ENCODE measurements around the gene ADAMTS2.

The ADAMTS2 gene

GRCh38 chr5:179132586-179133355 lies 212.5 kb downstream of the ADAMTS2 start:
- no peak for DNase-seq

DNA sequence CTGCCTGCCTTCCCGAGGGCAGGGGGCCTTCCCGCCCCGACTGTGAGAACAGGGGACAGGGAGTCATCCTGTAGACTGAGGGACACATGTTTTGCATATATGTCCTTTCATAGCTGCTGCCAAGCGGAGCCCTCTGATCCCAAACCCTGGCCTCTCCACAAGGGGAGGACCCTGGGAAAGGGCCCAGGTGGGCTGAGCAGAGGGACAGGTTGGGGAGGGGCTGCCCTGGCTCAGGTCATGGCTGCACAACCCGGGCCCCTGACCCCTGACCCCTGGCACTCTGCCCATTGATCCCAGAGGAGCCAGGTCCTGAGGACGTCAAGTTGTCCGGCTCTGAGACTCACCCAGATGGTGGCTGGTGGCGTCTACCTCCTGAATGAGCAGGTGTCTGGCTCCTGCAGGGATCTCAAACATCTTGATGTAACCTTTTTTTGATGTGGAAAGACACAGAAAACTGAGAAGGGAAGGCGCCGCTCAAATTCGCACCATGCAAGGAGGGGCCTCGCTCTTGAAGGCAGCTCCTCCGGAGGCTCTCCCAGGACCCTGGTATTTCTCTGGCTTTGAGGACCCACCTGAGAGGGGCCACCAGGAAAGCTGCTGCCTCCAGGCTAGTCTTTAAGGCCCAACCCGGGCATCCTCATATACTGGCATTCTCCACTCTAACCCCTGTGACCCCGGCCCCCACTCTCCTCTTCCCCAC lies 213.2 kb downstream of the ADAMTS2 start:
- DNase-seq, result no peak

DNA sequence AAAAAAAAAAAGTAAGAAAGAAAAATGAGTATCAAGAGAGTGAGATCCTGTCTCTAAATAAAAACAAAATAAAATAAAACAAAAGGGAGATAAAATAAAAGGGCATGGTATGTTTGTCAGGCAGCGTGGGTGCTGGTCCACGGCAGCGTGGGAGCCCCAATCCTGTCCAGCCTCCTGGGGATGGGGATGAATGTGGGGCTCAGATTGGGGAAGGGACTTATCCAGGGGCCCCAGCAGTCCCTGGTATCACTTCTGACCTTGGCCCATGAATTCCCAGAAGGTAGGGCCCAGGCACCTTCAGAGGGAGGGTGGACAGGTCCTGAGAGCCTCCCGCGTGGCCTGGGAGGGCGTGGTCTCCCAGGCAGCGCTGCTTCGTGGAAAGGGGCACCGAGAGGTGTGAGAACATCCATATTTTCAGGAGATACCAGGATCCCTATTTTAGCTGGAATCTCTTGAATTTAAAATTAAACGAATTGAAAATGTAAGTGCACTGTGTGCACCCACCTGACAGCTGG lies 213.9 kb downstream of the ADAMTS2 start:
- no peak for DNase-seq

- DNase-seq, result no peak
These were observed 215.1 kb downstream of the ADAMTS2 start for GRCh38 chr5:179130101-179130681.

GRCh38 chr5:179129607-179130071 lies 215.6 kb downstream of the ADAMTS2 start:
- DNase-seq, result no peak

DNA sequence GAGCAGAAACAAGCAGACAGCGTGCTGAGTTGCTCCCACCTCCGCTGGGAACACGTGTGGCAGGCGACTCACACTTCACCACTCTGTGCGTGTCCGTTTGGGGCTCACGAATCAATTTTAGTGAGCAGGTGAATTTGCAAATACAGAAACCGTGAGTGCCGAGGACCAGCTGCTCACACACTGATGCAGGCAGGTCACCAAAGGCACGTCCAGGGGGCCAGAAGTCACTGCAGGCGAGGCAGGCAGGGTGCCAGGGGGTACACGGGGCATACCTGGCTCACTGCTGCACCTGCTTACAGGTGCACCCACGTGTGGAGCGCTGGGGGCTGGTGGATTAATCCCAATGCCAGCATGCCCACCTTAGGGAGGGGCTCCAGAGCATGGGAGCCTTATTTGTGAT lies 216.3 kb downstream of the ADAMTS2 start:
- DNase-seq, result no peak

- no peak for DNase-seq
These were observed 217.3 kb downstream of the ADAMTS2 start for GRCh38 chr5:179128041-179128365.

- no peak for DNase-seq
These were observed 217.9 kb downstream of the ADAMTS2 start for GRCh38 chr5:179127136-179128040.

- DNase-seq, result no peak
These were observed 218.7 kb downstream of the ADAMTS2 start for GRCh38 chr5:179126506-179126991.

DNA sequence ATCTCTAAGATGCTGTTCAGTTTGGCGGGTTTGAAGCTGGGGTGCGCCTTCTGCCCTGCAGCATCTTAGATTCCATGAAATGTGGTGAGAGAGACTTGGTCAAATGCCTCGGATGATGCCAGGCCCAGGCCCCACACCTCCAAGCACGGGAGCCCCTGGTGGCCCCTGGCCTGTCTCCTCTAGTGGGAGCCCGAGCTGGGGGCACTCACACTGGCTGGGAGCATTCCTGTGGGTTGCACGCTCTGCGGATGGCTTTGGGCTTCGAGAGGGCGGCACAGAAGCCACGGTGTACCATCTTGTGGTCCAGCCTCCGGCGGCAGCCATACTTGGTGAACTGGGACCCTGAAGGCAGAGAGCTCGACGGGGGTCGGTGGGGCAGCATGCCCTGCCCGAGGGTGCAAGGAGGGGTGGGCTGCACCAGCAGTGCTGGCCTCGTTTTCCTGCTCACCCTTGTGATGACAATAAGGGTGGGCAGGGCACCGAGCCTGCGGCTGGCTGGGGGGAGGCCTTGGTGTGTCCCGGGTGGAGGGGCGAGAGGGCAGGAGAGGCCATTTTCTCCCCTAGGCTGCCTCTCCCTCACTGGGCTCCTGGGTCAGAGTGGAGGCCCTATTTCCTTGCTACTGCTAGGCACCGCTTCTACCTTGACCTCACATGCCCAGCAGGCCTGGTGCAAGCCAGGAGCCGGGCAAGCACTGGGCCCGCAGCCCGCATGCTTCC lies 219.3 kb downstream of the ADAMTS2 start:
- DNase-seq, result no peak

DNA sequence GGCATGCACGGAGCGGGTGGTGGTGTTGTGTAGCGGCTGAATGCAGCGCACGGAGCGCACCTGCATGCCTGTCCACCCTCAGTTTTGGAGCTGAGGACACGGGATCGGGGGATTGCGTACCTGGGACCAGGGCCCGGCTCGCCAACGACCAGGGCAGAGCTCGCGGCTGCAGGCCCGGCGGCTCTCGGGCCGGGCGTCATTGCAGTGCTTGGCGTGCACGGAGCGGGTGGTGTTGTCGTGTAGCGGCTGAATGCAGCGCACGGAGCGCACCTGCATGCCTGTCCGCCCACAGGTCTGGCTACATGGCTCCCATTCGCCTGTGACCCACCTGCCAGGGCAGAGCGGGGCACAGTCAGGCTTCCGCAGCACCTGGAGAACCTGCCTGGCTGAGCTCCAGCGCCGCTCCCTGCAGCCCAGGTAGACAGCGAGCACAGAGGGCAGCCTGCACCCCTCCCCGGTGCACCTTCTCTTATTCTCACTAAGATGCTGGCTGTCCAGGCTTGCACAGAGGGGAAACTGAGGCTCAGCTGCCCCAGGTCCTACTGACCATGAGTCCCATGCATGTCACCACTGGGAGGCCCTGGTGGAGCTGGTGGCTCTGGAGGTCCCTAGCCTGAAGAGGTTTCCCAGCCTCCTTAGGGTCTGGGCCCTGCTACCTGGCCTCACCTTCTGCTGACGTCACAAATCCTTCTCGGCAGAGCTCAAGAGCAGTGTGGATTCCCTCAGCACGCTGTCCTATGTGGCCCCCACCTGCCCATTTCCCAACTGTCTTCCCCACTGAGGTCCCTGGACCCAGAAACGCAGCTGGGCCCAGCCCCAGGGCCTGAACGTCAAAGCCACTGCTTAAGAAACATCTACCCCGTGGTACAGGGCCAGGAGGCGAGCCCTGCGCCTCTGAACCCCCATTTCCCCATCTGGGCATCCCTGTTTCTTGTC lies 220.1 kb downstream of the ADAMTS2 start:
- no peak for DNase-seq

DNA sequence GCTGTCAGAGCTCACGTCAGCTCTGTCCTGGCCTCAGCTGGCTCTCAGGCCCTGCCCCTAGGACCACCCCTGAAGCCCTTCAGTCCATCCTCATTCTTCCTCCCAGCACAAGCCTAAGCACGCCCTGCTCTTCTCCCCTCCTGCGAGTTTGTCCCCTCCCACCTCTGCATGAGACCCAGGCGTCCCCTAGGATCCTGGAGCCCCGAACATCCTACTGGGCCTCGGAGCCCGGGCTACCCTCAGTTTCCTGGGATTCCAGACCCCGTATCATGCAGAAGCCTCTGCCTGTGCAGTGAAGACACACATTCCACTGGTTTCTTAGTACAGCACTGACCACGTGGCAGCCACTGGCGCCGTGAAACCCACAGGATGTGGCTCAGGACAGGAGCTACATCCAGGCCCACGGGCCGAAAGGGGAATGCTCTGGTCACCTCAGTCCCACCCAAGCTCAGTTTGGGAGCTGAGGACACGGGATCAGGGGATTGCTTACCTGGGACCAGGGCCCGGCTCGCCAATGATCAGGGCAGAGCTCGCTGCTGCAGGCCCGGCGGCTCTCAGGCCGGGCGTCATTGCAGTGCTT lies 220.9 kb downstream of the ADAMTS2 start:
- DNase-seq, result no peak

- DNase-seq, result no peak
These were observed 221.6 kb downstream of the ADAMTS2 start for GRCh38 chr5:179123491-179124272.

GRCh38 chr5:179123109-179123426 lies 222.2 kb downstream of the ADAMTS2 start:
- DNase-seq, result no peak

- no peak for DNase-seq
These were observed 222.7 kb downstream of the ADAMTS2 start for GRCh38 chr5:179122411-179123108.

DNA sequence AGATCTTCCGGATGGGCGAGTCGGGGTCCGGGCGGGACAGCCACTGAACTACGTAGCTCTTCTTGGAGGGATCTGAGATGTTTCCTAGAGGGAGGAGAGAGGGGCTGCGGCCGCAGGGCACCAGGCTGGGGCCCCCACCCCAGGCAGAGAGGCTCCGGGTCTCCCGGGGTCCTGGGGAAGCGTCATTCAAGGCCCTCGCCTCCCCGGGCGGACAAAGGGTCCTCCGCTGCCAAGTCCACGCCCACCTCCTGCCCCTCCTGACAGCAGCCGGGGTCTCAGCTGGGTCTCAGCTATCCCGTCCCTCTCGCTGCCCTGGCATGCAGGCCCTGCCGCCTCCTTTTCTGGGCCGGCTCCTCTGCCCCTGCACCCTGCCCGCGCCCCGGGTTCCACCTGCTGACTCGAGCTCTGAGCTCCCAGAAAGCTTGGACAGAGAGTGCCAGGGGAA lies 223.6 kb downstream of the ADAMTS2 start:
- DNase-seq, result no peak

DNA sequence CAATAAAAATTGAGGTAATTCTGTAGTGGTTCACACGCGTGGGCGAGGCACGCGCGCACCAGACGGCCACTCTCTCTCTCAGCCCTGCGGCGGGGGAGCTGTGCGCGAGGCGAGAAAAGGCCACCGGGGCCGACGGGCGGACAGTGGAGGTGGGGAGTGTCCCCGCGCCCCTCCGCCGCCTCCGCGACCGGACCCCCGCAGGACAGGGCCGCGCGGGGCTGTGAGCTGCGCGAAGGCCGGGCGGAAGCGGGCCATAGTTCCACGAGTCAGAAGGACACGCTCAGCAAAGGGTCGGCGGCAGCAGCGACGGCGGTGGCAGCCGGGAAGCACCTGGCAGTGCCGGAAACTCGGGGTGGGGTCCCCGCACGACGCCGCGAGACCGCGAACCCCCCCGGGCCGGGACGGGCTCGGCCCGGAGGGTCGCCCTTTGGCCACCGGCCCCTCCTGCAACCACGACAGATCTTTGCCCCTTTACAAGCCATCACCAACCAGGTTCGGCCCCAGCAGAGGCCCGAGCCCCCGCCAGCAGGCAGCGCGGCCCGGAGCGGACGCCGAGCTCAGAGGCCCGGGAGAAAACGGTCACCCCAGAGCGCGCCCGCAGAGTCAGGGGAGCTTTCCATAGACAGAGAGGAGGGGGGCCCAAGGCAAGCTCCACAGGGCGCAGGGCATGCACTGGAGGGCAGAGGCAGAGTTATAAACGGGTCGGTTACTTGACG lies 224.2 kb downstream of the ADAMTS2 start:
- DNase-seq, result no peak

DNA sequence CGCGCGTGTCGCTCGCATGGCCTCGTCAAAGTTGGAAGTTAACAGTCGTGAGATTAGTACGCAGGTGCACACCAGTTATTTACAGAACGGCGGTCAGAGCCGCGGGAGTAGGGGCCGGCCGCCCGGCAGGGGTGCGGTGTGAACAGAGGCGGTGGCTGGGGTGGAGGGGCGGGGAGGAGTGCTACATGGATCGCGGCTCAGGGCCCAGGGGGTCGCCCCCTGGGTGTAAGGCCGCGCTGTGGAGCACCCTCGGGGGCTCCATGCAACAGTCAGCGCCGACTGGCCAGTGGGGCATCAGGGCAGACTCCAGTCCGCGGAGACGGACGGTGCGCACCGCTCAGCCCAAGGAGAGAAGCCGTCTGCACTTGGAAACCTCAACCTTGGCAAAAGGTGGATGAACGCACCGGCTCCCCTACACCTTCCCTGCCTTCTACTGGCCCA lies 224.8 kb downstream of the ADAMTS2 start:
- DNase-seq, result no peak

Measured in activated naive CD4-positive, alpha-beta T cell (primary cell).